Astrocyte (in vitro differentiated cells and primary cell): Measurements from ENCODE around the gene INPP5A.

Source experiments
- EZH2 ChIP-seq: IDR thresholded peaks from 2 replicates; pipeline ENCODE4 v1.6.1; 2012; ENCODE audit warnings: mild to moderate bottlenecking, low read length, inconsistent platforms; ENCODE audit not compliant: insufficient read depth
- TF ChIP-seq, protein P1 (sequence below): IDR thresholded peaks from 2 replicates; pipeline ENCODE4 v1.5.1; 2011; ENCODE audit warnings: low read depth, mild to moderate bottlenecking, inconsistent platforms, low read length, moderate library complexity; ENCODE audit not compliant: insufficient read depth

GRCh38 chr10:132558516-132559413 lies 21.2 kb downstream of the INPP5A start:
- TF ChIP-seq, protein P1, sequence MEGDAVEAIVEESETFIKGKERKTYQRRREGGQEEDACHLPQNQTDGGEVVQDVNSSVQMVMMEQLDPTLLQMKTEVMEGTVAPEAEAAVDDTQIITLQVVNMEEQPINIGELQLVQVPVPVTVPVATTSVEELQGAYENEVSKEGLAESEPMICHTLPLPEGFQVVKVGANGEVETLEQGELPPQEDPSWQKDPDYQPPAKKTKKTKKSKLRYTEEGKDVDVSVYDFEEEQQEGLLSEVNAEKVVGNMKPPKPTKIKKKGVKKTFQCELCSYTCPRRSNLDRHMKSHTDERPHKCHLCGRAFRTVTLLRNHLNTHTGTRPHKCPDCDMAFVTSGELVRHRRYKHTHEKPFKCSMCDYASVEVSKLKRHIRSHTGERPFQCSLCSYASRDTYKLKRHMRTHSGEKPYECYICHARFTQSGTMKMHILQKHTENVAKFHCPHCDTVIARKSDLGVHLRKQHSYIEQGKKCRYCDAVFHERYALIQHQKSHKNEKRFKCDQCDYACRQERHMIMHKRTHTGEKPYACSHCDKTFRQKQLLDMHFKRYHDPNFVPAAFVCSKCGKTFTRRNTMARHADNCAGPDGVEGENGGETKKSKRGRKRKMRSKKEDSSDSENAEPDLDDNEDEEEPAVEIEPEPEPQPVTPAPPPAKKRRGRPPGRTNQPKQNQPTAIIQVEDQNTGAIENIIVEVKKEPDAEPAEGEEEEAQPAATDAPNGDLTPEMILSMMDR, result no peak
- TF ChIP-seq EZH2, result no peak
